ENCODE measurements around the gene PPP2R5E. TPM values are rescaled to one million over a fixed set of nuclear protein-coding genes. Genes with fewer than 3 reads are reported as not detected.

Gene PPP2R5E
- total RNA-seq, 2 donors from 2014 or later, result 34.4 to 44.5 TPM

GRCh38 chr14:63443361-63443760, 99.8 kb downstream of the PPP2R5E start:
- intact Hi-C loops (cut with DNase I), result no loop called here
- no peak for DNase-seq (ENCODE audit: low spot score)

GRCh38 chr14:63438065-63438757, 105.0 kb downstream of the PPP2R5E start:
- intact Hi-C loops (cut with DNase I), result no loop called here
- no peak for DNase-seq (ENCODE audit: low spot score)

DNA sequence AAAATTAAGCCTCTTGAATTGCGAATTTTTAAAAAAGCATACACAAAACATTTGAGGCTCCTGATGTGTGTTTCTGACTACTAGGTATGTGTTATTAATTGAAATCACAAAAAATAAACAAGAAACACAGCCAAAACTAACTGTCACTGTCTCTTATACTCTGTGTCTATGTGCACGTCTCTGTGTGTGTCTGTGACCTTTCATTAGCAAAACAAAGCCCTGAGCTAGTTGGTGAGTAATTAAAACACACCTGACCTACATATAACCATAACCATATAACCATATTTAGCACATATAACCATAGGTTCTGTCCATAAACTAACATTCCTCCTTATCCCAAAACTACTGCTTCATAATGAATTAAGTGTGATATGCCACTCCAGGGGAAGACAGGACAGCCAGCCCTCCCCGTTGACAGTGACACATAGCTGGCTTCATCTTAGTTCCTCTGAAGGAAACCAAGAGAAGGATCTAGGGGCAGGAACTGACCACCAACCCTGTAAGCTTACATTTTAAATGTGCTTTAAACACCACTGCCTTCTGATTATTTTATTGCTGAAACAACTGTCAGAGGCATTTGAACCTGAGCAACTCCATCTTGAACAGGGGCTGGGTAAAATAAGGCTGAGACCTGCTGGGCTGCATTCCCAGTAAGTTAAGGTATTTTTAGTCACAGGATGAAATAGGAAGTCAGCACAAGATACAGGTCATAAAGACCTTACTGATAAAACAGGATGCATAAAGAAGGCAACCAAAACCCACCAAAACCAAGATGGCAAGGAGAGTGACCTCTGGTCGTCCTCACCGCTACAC, 106.7 kb downstream of the PPP2R5E start:
- intact Hi-C loops (cut with DNase I), result no loop called here
- no peak for DNase-seq (ENCODE audit: low spot score)

DNA sequence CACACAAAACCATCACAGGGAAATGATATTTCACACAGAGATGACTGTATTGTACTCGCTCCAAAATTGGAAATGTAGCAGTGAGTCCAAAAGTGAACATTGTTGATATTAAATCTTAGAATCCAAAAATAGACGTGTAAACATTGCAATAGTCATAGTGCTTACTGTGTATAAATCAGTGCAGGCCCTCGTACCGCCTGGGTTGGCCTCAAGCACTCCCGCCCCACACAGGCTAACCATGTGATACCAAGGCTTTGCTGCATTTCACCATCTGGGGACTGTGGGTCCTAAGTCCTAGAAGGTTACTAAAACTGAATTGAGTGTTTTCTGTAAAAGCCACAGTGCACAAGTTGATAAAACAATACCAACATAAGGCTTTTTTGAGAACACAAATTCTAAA, 107.3 kb downstream of the PPP2R5E start:
- DNase-seq (ENCODE audit: low spot score), result peak; percentile 85
- intact Hi-C loops (cut with DNase I), result no loop called here

DNA sequence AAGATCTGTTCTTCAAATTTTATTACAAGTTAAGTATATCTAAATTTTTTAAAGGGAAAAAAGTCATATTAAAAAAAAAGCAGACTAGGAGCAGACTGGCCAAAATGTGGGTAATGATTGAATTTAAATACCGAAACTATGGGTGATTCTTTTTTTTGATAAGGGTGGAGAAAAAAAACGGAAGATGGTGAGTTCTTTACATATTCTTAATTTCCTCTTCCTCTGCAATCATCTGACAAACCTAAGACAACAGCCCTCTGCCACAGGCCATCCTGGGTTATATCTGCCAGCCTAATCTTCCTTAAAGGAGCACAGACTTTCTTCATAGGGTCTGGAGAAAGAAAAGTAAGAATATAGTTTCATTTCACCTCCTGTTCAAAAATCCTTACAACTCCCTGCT, 108.0 kb downstream of the PPP2R5E start:
- intact Hi-C loops (cut with DNase I), result no loop called here
- DNase-seq (ENCODE audit: low spot score), result no peak

GRCh38 chr14:63432888-63433552, 110.2 kb downstream of the PPP2R5E start:
- intact Hi-C loops (cut with DNase I), result no loop called here
- DNase-seq (ENCODE audit: low spot score), result no peak

GRCh38 chr14:63432228-63432627, 110.9 kb downstream of the PPP2R5E start:
- intact Hi-C loops (cut with DNase I), result no loop called here
- DNase-seq (ENCODE audit: low spot score), result no peak

- no peak for DNase-seq (ENCODE audit: low spot score)
- intact Hi-C loops (cut with DNase I), result no loop called here
Observed at GRCh38 chr14:63431466-63431865, 111.7 kb downstream of the PPP2R5E start.

GRCh38 chr14:63428486-63428885, 114.7 kb downstream of the PPP2R5E start:
- DNase-seq (ENCODE audit: low spot score), result no peak
- intact Hi-C loops (cut with DNase I), result no loop called here

- DNase-seq (ENCODE audit: low spot score), result no peak
- intact Hi-C loops (cut with DNase I), result no loop called here
Observed at GRCh38 chr14:63426838-63427352, 116.3 kb downstream of the PPP2R5E start.

- intact Hi-C loops (cut with DNase I), result loop anchor here in 1 of 2 donors (5.0 kb wide), 1 partner anchor 1572 kb away; no protein-coding TSS in a partner anchor
- DNase-seq (ENCODE audit: low spot score), result no peak
Observed at GRCh38 chr14:63423889-63424288, 119.3 kb downstream of the PPP2R5E start.

GRCh38 chr14:63423381-63423780, 119.8 kb downstream of the PPP2R5E start:
- intact Hi-C loops (cut with DNase I), result loop anchor here in 1 of 2 donors (5.0 kb wide), 1 partner anchor 1571 kb away; no protein-coding TSS in a partner anchor
- DNase-seq (ENCODE audit: low spot score), result no peak

GRCh38 chr14:63421919-63422318, 121.3 kb downstream of the PPP2R5E start:
- intact Hi-C loops (cut with DNase I), result loop anchor here in 1 of 2 donors (5.0 kb wide), 1 partner anchor 1570 kb away; no protein-coding TSS in a partner anchor
- no peak for DNase-seq (ENCODE audit: low spot score)

DNA sequence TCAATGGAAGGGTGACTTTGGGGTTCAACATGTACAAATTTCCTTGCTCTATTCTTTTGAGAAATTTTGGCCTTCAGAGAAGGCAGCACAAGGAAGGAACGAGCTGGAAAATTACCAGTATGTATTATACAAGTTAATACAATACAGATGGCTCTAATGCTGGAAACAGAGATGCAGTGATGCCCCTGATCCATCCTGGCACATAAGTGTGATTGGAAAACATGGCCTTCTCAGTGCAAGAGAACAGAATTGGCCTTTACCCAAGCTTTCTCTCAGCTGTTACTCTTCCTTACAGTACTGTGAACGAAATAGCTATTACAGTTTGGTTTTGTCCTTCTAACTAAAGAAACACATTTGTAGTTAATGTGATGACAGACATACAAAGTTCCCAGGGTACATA, 122.0 kb downstream of the PPP2R5E start:
- intact Hi-C loops (cut with DNase I), result loop anchor here in 1 of 2 donors (5.0 kb wide), 1 partner anchor 1569 kb away; no protein-coding TSS in a partner anchor
- DNase-seq (ENCODE audit: low spot score), result no peak

DNA sequence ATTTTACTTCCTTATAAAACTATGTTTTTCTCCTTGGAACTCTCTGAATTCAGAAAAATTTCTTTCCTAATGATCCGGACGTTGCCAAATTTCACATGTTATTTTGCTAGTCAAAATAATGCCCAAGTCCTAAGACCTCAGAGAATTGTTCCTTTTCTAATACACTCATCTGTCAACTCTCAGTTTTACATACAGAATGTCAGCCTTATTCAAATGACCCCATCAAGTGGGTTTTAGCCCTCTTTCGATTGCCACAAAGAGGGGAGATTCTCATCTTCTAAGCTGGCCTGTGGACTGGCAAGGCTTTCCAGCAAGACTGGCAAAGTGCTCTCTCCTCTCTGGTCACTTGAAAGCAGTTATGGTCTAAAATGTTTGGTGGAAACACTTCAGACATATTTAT, 125.2 kb downstream of the PPP2R5E start:
- intact Hi-C loops (cut with DNase I), result no loop called here
- no peak for DNase-seq (ENCODE audit: low spot score)

GRCh38 chr14:63413009-63413408, 130.2 kb downstream of the PPP2R5E start:
- intact Hi-C loops (cut with DNase I), result no loop called here
- DNase-seq (ENCODE audit: low spot score), result no peak

DNA sequence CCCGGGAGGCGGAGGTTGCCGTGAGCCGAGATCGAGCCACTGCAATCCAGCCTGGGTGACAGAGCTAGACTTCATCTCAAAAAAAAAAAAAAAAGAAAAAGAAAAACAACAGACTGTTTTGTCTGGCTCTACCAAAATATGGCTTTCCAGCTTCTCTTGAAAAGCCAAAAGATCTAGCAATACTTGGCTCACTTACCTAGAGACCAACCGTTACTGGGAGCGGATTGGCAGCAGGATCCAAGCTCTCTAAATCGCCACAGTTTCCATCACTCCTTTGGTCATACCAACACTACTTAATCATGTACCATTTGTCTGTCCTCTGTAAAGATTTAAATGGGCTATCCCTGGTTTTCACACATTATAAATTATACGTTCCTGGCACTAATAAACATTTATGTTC, 136.8 kb downstream of the PPP2R5E start:
- DNase-seq (ENCODE audit: low spot score), result no peak
- intact Hi-C loops (cut with DNase I), result no loop called here

DNA sequence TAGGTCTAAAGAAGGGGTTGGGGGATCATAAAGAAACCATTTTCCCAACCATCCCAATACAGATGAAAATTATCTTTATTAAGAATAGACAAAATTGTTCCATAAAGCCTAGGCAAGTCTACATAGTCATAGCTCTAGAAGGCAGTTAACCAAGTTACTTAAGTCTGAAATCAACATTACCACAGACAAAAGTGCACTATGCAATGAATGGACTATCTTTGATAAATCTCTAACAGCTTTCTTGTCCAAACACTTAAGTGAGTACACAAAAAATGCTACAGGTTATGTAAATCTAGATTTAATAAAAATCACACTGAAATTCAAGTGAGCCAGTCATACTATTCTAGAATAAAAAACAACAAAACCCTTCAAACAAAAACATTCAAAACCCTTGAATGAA, 137.5 kb downstream of the PPP2R5E start:
- no peak for DNase-seq (ENCODE audit: low spot score)
- intact Hi-C loops (cut with DNase I), result no loop called here

- intact Hi-C loops (cut with DNase I), result no loop called here
- no peak for DNase-seq (ENCODE audit: low spot score)
Observed at GRCh38 chr14:63404906-63405305, 138.3 kb downstream of the PPP2R5E start.

GRCh38 chr14:63401646-63402045, 141.5 kb downstream of the PPP2R5E start:
- DNase-seq (ENCODE audit: low spot score), result no peak
- intact Hi-C loops (cut with DNase I), result no loop called here

All from posterior vena cava (tissue), 2 donors.